ENCODE results near the gene CDS2. TPM values are rescaled to one million over a fixed set of nuclear protein-coding genes. Genes with fewer than 3 reads are reported as not detected.

CDS2 gene
- total and polyA plus RNA-seq, 2 of the 13 experiments (the other 11 are each of a cell fraction or from before 2014, with no cell fraction given), result 81.3 to 153 TPM

DNA sequence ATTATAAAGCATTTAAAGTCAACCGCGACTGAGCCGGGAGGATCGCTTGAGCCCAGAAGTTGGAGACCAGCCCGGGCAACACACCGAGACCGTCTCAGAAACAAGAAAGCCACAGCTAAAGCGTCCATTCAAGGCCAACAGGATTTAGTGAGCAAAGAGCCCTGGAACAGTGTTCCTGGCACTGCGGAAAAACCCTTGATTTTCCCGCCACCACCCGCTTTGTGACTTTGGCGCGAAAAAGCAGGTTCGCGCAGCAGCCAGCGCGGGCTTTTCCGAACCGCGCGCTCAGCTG lies 7.7 kb upstream of the CDS2 start (continued):
- TF ChIP-seq, protein P1, sequence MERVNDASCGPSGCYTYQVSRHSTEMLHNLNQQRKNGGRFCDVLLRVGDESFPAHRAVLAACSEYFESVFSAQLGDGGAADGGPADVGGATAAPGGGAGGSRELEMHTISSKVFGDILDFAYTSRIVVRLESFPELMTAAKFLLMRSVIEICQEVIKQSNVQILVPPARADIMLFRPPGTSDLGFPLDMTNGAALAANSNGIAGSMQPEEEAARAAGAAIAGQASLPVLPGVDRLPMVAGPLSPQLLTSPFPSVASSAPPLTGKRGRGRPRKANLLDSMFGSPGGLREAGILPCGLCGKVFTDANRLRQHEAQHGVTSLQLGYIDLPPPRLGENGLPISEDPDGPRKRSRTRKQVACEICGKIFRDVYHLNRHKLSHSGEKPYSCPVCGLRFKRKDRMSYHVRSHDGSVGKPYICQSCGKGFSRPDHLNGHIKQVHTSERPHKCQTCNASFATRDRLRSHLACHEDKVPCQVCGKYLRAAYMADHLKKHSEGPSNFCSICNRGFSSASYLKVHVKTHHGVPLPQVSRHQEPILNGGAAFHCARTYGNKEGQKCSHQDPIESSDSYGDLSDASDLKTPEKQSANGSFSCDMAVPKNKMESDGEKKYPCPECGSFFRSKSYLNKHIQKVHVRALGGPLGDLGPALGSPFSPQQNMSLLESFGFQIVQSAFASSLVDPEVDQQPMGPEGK (CRISPR knock-in tag; IDR thresholded peaks at IDR 0.05), result peak; percentile 38
- no peak for TF ChIP-seq ZNF644 (CRISPR knock-in tag; IDR thresholded peaks at IDR 0.05; ENCODE audit: low read depth)
- TF ChIP-seq, protein P2, sequence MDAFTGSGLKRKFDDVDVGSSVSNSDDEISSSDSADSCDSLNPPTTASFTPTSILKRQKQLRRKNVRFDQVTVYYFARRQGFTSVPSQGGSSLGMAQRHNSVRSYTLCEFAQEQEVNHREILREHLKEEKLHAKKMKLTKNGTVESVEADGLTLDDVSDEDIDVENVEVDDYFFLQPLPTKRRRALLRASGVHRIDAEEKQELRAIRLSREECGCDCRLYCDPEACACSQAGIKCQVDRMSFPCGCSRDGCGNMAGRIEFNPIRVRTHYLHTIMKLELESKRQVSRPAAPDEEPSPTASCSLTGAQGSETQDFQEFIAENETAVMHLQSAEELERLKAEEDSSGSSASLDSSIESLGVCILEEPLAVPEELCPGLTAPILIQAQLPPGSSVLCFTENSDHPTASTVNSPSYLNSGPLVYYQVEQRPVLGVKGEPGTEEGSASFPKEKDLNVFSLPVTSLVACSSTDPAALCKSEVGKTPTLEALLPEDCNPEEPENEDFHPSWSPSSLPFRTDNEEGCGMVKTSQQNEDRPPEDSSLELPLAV (CRISPR knock-in tag; conservative IDR thresholded peaks at IDR 0.05; ENCODE audit: low read depth), result no peak
- no peak for TF ChIP-seq ZFX (CRISPR knock-in tag; IDR thresholded peaks at IDR 0.05; ENCODE audit: low read depth)
- TF ChIP-seq, protein P3, sequence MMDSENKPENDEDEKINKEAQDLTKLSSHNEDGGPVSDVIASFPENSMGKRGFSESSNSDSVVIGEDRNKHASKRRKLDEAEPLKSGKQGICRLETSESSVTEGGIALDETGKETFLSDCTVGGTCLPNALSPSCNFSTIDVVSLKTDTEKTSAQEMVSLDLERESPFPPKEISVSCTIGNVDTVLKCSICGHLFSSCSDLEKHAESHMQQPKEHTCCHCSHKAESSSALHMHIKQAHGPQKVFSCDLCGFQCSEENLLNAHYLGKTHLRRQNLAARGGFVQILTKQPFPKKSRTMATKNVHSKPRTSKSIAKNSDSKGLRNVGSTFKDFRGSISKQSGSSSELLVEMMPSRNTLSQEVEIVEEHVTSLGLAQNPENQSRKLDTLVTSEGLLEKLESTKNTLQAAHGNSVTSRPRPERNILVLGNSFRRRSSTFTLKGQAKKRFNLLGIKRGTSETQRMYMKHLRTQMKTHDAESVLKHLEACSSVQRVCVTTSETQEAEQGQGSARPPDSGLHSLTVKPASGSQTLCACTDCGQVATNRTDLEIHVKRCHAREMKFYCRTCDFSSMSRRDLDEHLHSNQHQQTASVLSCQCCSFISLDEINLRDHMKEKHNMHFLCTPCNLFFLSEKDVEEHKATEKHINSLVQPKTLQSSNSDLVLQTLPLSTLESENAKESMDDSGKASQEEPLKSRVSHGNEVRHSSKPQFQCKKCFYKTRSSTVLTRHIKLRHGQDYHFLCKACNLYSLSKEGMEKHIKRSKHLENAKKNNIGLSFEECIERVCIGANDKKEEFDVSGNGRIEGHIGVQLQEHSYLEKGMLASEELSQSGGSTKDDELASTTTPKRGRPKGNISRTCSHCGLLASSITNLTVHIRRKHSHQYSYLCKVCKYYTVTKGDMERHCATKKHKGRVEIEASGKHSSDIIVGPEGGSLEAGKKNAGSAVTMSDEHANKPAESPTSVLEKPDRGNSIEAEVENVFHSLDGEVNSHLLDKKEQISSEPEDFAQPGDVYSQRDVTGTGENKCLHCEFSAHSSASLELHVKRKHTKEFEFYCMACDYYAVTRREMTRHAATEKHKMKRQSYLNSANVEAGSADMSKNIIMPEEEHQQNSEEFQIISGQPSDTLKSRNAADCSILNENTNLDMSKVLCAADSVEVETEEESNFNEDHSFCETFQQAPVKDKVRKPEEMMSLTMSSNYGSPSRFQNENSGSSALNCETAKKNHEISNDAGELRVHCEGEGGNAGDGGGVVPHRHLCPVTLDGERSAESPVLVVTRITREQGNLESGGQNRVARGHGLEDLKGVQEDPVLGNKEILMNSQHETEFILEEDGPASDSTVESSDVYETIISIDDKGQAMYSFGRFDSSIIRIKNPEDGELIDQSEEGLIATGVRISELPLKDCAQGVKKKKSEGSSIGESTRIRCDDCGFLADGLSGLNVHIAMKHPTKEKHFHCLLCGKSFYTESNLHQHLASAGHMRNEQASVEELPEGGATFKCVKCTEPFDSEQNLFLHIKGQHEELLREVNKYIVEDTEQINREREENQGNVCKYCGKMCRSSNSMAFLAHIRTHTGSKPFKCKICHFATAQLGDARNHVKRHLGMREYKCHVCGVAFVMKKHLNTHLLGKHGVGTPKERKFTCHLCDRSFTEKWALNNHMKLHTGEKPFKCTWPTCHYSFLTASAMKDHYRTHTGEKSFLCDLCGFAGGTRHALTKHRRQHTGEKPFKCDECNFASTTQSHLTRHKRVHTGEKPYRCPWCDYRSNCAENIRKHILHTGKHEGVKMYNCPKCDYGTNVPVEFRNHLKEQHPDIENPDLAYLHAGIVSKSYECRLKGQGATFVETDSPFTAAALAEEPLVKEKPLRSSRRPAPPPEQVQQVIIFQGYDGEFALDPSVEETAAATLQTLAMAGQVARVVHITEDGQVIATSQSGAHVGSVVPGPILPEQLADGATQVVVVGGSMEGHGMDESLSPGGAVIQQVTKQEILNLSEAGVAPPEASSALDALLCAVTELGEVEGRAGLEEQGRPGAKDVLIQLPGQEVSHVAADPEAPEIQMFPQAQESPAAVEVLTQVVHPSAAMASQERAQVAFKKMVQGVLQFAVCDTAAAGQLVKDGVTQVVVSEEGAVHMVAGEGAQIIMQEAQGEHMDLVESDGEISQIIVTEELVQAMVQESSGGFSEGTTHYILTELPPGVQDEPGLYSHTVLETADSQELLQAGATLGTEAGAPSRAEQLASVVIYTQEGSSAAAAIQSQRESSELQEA (CRISPR knock-in tag; IDR thresholded peaks at IDR 0.05; ENCODE audit: not compliant biosample characterization), result no peak
- TF ChIP-seq, protein P4, sequence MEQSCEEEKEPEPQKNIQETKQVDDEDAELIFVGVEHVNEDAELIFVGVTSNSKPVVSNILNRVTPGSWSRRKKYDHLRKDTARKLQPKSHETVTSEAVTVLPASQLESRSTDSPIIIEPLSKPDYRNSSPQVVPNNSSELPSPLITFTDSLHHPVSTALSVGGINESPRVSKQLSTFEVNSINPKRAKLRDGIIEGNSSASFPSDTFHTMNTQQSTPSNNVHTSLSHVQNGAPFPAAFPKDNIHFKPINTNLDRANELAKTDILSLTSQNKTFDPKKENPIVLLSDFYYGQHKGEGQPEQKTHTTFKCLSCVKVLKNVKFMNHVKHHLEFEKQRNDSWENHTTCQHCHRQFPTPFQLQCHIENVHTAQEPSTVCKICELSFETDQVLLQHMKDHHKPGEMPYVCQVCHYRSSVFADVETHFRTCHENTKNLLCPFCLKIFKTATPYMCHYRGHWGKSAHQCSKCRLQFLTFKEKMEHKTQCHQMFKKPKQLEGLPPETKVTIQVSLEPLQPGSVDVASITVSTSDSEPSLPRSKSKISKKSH (CRISPR knock-in tag; IDR thresholded peaks at IDR 0.05; ENCODE audit: borderline replicate concordance), result no peak
- TF ChIP-seq PCBP2 (optimal IDR thresholded peaks at IDR 0.05; ENCODE audit: low read depth, low read length, poor library complexity, severe bottlenecking), result no peak
- no peak for TF ChIP-seq ZNF326 (CRISPR knock-in tag; IDR thresholded peaks at IDR 0.05; ENCODE audit: borderline replicate concordance)
- TF ChIP-seq, protein P5, sequence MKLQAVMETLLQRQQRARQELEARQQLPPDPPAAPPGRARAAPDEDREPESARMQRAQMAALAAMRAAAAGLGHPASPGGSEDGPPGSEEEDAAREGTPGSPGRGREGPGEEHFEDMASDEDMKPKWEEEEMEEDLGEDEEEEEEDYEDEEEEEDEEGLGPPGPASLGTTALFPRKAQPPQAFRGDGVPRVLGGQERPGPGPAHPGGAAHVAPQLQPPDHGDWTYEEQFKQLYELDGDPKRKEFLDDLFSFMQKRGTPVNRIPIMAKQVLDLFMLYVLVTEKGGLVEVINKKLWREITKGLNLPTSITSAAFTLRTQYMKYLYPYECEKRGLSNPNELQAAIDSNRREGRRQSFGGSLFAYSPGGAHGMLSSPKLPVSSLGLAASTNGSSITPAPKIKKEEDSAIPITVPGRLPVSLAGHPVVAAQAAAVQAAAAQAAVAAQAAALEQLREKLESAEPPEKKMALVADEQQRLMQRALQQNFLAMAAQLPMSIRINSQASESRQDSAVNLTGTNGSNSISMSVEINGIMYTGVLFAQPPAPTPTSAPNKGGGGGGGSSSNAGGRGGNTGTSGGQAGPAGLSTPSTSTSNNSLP (IDR thresholded peaks at IDR 0.05; ENCODE audit: low read depth, low read length), result no peak
- peak; percentile 99 for TF ChIP-seq HOXA7 (CRISPR knock-in tag; IDR thresholded peaks at IDR 0.05)
- TF ChIP-seq CBX5 (CRISPR knock-in tag; IDR thresholded peaks at IDR 0.05; ENCODE audit: borderline replicate concordance), result peak; percentile 43; the same call in 1 of the 2 replicates
- TF ChIP-seq ZNF614 (CRISPR knock-in tag; IDR thresholded peaks at IDR 0.05; ENCODE audit: borderline replicate concordance), result peak; percentile 63; the same call in 1 of the 2 replicates

Measured in HepG2 (cell line).